HG02623 (cell line): ENCODE data around the gene PRR16.

ENCODE experiments used
- ATAC-seq: cut with Tn5 transposase; IDR thresholded peaks from one replicate; pipeline ENCODE4 v1.9.1; 2021; ENCODE audit warnings: moderate library complexity; ENCODE audit not compliant: unreplicated experiment

PRR16 gene

DNA sequence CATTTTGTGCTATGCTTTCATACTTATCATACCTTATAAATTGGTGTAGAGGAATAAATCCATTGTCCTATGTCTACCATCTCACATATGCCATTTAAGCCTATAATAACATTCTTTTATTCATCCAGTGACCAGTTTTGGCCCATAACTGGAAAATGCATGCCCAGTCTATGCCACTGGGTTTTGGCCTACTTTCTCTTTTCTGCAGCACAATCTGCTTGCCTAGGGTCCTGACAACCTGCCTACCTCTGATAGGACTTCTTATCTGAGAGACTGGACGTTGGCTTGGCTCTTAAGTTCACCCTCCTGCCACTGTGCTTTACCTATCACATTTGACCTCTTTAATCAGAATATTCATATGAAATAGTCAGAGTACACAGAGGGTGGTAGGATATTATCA is 103.0 kb downstream of the PRR16 start:
- no peak for ATAC-seq

DNA sequence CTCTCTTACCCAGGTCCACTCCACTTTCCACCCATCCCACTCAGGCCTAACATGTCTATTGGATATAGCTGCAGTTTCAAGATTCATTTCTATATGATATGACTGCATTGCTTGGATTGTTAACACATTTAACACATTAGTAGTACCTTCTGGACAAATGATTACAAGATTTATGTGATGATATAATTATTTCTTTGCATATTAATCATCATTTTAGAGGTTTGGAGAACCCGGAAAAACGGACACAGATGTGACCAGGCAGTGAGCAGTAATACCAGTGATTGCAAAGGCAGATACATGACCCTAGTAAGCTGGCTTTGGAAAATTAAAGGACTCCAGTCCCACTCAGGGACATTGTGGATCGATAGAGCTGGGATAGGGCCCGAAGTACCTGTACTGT is 103.8 kb downstream of the PRR16 start:
- no peak for ATAC-seq

DNA sequence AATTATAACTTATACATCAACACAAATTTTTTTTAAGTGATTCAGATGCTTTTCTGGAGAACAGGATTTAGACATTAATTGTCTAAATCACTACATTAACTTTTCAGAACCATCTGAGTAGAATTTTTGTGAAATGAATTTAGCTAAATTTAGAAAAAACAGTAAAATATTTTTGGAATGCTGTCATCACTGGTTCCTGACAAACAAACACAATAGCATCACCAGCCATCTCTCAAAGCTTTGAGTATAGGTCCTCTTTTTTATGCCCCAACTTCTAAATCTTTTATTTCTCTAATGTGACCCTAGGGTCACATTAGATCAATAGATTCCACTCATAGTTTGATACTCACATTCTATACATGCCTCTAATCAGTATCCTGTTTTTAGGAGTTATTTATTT is 104.6 kb downstream of the PRR16 start:
- no peak for ATAC-seq

DNA sequence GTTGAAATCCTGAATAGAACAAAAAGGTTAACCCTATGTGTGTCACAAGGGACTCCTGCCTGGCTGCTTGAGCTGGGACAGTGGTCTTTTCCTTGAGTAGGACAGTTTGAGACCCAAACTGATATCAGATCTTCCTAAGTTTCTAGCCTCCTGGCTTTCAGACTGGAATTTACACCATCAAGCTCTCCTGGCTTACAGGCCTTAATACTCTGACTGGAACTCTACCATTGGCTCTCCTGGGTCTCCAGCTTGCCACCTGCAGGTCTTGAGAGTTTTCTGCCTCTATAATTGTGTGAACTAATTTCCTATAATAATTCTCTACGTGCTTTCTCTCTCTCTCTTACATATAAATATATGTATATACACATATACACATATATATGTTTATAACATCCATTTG is 112.5 kb downstream of the PRR16 start:
- ATAC-seq: no peak

DNA sequence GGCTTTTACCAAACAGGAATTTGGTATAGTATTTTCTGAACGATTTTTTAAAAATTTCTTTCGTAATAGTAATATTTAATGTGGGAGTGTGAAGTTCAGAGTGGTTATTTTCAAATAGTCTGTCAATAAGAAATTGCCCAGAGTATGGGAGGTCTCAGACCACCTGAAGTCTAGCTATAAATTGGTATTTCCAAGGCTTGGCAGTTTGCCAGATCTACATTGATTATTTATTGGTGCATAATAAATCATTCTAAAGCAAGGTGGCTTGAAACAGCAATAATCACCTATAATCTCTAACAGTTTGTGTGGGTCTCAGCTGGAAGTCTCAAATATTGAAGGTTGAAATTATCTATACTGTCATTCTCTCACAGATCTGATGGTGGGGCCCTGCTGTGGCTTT is 118.5 kb downstream of the PRR16 start:
- no peak for ATAC-seq

DNA sequence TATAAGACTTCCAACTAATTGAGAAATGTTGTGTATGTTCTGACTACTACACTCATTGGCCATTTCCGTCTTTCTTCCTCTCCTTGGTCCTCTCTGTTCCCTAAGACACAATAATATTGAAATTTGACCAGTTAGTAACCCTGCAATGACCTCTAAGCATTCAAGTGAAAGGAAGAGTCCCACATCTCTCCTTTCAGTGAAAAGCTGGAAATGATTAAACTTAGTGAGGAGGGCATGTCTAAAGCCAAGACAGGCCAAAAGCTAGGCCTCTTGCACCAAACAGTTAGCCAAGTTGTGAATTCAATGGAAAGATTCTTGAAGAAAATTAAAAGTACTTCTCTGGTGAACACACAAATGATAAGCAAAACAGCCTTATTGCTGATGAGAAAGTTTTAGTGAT is 122.5 kb downstream of the PRR16 start:
- ATAC-seq: no peak

DNA sequence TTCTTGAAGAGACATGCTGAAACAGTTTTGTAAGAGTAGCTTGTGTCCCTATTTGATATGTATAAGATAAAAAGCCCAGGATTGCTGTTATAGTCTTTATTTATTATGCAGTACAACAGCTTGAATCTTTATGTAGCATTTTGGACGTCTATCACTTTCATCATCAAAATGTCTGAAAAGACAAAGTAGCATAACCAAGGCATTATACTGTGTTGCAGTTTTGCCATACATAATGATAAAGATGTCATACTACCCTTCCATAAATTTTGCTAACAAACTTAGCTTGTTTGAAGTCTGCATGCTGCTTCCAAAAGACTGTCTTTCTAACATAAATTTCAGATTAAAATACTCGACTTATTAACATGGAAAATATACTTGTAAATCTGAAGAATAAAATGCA is 127.8 kb downstream of the PRR16 start:
- no peak for ATAC-seq

DNA sequence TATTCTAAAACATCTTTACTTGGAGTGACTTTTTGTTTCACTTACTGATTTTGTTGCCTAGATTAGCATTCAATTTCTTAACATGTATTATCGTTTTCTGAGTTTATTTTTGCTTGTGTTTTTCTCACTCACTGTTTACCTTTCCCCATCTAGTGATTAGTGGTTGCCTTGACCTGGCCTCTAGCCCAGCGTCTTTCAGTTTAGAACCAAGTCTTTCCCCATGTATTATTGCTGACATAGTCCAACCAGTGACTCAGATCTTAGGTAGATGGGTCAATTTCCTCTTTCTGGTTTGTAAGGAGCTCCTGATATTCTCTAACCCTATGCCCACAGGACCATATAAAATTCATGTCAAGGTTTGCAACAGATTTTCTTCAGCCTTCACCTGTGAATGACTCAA is 135.5 kb downstream of the PRR16 start:
- ATAC-seq: no peak

DNA sequence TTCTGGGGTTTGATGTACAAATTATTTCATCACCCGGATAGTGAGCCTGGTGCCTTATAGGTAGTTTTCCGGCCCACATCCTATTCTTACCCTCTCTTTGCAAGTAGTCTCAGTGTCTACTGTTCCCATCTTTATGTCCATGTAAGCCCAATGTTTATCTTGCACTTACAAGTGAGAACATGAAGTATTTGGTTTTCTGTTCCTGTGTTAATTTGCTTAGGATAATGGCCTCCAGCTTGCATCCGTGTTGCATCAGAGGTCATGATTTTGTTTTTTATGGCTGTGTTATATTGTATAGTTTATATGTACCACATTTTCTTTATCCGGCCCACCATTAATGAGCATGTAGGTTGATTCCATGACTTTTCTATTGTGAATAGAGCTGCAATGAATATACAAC is 136.5 kb downstream of the PRR16 start:
- no peak for ATAC-seq

DNA sequence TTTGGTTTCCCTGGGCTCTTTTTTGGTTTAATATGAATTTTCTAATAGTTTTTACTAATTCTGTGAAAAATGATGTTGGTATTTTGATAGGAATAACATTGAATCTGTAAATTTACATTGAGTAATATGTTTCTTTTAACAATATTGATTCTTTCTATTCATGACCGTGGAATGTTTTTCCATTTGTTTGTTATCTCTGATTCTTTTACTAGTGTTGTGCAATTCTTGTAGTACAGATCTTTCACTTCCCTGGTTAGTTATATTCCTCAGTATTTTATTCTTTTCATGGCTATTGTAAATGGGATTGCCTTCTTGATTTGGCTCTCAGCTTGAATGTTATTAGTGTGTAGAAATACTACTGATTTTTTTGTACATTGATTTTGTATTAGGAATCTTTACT is 137.9 kb downstream of the PRR16 start:
- no peak for ATAC-seq

DNA sequence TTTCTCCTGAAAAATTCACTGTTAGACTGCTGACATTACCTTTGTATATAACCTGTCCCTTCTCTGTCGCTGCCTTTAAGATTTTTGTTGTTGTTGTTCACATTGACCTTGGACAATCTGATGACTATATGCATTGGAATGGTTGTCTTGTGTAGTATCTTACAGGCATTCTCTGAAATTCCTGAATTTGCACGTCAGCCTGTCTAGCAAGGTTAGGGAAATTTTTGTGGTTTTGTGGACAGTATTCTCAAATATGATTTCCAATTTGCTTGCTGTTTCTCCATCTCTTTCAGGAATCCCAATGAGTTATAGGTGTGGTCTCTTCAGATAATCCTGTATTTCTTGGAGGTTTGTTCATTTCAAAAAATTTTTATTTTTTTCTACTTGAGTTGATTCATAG is 140.8 kb downstream of the PRR16 start:
- no peak for ATAC-seq

DNA sequence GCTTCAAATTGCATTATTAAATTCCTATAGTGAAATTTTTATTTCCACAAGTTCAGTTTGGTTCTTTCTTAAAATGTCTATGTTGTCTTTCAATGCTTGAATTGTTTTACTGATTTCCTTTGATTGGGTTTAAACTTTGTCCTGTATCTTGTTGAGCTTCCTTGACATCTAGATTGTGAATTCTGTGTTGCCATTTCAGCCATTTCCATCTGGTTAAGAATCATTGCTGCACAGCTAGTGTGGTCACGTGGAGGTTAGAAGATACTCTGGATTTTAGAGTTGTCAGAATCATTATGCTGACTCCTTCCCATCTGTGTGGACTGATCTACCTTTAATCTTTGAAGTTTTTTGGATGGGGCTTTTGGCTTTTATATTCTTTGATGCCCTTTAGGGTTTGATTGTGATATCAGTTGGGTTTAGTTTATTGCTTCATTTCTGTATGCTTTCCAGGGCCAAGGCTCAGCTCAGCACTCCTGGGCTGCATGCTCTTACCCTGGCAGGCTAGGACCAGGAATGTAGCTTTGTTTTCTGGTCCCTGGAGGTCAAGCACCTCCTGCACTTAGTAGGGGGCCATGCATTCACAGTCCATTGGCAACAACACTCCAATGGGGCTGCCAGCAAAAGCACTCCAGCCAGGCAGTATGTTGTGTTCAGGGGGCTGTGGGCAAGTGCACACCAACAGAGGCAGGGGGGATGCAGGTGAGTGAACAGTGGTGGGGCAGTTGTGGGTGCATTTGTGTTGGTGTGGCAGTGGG is 141.4 kb downstream of the PRR16 start:
- ATAC-seq: no peak

DNA sequence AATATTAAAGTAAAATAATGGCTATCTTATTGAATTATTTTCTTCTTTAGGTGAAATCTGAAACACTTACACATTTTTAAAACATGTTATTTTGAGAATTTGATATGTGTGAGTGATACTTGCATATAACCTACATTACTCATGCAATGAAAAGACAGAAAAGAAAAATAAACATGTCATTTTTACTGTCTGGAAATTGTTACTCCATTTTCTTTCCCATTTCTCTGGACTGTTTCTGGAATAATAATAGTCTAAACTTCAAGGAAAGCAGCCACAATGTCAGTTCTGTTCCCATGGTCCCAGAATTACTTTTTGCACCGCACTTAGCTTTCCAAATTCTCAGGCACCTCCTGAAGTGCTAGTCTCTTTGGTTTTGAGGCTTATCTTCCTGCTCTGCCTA is 145.5 kb downstream of the PRR16 start:
- no peak for ATAC-seq

DNA sequence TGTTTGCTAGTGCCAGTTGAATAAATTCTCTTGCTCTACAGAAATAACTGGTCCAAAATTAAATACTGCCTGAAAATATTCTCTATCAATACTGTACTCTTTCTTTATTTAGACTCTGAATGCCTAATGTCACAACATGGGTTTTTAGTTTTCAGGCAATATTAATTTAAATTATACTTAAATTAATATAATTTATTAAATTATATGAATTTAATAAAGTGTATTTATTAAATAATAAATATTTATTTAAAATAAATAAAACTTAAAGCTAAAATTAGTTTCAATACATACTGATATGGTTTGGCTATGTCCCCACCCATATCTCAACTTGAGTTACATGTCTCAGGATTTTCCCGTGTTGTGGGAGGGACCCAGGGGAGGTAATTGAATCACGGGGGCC is 146.0 kb downstream of the PRR16 start:
- ATAC-seq: no peak

DNA sequence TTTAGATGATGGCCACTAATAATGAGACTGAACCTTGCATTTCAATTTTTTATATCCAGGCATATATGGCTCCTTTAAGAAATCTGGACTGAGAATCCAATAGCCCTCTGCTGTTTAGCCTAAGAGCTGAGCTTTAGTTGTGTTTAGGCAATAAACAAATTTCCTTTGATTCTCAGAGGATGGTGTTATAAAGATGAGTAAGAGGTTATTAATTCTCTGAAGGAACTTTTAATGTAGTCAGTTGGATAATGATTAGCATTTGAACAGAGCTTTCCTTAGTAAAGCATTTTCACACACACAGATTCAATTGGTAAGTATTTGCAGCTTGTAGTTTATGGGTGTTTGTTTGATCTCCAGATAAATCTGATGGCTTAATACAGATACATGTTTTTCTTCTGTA is 149.6 kb downstream of the PRR16 start:
- no peak for ATAC-seq

DNA sequence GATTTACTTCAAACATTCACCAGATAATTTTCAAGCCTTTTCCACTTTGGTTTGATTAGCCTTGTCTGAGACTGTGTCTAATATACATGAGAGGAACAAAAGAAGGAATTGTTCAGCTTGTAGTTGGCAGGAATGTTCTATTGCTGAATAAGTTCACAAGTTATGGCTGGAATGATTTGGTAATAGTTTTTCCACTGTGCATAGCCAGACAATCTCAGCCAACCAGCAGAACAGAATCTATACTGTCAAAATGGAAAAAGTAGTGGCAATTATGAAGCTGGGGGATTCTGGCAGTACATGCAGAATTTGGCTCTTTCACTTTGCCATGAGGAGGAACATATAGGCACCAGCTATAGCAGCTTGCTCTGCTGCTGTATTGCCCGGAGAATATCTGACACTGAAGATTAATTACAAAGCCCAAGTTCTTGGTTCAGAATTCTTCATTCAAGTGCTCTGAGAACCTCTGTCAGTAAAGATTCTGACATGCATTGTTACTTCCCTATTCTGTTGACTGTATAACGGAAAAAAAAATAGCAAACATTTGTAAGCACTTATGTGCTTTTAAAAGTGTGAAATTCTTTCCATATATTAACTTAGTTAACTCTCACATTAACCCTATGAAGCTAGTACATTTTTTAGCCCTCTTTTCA is 150.6 kb downstream of the PRR16 start:
- no peak for ATAC-seq

DNA sequence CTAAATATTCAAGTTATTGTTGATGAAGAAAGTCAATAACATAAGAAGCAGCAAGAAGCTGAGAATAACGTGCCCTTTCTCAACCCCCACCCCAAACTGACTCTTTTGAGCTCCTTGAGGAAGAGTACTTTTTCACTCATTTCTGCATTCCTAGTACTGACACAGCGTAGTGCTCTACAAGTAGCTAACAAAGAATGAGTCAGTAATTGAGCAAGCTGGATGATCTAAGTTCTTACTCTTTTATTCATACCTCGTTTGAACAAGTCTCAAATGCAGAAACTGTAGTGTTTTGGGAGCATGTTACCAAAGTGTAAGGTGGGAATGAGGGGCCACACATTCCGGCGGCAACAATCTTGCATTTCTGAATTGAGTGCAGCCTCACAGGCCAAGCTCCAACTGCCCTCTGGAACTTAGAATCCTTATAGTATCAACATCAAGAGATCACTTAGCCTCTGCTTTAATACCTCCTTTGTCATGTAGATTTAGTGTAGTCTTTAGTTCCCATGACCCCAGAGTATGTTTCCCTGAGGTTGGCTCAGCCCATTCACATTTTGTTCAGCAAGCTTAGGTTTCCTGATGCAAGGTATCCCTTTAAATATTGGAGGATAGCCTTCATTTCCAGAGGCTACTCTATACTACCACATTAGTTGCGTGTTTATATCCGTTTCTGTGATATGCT is 152.0 kb downstream of the PRR16 start:
- ATAC-seq: no peak

DNA sequence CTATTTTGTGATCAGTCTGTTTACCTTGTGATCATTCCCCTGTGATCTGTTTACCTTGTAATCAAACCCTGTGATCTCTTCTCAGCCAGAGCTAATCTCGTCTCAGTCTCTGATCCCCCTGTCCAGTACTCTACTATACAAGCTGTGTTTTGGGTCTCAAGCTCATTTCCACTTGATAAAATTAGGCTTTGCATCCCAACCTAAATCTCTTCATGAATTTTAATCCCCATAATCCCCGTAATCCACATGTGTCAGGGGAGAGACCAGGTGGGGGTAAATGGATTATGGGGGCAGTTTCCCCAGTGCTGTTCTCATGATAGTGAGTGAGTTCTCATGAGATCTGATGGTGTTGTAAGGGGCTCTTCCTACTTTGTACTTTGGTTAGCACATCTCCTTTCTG is 157.2 kb downstream of the PRR16 start:
- no peak for ATAC-seq

DNA sequence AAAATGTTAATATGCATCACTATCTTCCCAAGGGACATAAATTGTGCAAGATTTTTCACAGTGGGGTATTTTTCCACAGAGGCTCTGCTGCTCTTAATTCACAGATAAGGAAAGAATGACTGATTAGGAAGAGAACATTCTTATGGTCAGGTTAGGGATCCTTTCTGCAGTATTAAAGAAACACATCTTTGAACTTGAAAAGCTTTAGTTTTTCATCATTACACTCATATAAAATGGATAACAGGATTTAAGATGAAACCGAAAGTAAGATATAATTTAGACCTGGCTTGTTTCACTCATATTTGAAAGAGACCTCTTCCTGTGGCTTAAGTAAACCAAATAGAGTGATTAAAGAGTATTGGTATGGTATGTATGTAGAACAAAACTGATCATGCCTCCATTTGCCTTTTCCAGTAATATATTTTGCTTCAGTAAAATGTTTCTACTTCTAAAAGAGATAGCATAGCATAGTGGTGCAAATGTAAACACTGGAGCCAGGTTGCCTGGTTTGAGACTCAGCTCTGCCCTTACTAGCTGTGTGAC is 160.0 kb downstream of the PRR16 start:
- ATAC-seq: no peak

DNA sequence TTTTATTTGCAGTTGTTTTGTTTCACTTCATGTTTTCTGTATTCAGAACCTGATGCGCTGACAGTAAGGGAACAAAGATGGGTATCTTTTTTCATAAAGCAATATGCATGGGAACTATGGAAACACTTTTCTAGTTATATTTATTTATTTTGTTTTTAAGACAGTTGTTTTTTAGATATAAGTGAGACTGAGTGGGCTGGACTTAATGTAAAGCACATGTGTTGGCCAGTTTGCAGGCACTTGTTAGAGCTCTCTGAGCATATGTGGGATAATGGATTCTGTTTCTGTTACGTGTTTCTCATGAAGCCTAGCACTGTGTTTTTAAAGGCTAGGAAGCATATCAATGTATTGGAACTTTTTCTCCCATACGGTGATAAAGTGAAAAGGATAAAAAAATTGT is 164.1 kb downstream of the PRR16 start:
- no peak for ATAC-seq

DNA sequence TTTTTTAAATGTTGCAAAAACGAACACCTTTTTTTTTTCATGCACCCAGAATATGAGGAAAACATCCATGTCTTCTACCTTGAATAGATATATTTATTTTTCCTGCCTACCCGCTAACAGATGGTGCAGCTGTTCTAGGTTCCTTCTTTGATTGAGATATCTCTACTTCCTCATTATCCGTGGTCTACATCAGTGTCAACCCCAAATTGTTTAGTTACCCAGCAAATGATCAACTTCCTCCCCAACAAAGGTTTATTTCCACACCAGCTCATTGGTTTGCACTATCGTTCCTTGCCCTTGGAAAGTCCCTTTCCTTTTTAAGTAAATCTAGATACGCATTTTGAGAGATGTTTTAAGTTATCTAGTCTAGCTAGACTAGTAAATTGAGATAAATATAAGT is 166.4 kb downstream of the PRR16 start:
- no peak for ATAC-seq

DNA sequence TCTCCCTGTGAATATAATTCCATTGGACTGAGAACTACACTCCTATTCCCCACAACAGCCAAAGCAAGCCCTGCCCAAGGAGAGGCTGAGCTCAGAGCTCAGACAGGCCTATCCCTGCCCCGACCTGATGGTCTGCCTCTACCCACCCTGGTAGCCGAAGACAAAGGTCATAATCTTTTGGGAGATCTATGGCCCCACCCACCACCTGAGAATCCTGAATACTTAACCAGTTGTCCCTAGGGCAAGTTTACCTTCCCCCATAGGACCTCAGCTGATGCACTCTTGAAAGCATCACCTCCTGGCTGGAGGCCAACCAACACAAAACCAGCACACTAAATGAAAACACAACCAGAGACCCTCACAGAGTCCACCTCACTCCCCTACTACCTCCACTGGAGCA is 167.5 kb downstream of the PRR16 start:
- no peak for ATAC-seq
